ENCODE results near the gene DOCK2.

Gene DOCK2

GRCh38 chr5:169875731-169876130 is 238.7 kb downstream of the DOCK2 start:
- no peak overlapping the region for H3K27ac ChIP-seq
- TF ChIP-seq ZFX (IDR thresholded peaks at IDR 0.05), result no peak
- TF ChIP-seq CTCF (conservative IDR thresholded peaks at IDR 0.05), result no peak

- TF ChIP-seq ZFX (IDR thresholded peaks at IDR 0.05), result no peak
- TF ChIP-seq CTCF (conservative IDR thresholded peaks at IDR 0.05), result no peak
- no peak overlapping the region for H3K27ac ChIP-seq
Measured at GRCh38 chr5:169876386-169876785, 239.3 kb downstream of the DOCK2 start.

GRCh38 chr5:169880012-169880663 is 243.1 kb downstream of the DOCK2 start:
- TF ChIP-seq ZFX (IDR thresholded peaks at IDR 0.05) (no peak), CTCF (conservative IDR thresholded peaks at IDR 0.05) (no peak)
- H3K27ac ChIP-seq, result no peak overlapping the region

GRCh38 chr5:169880785-169881184 is 243.7 kb downstream of the DOCK2 start:
- TF ChIP-seq CTCF (conservative IDR thresholded peaks at IDR 0.05), result no peak
- no peak for TF ChIP-seq ZFX (IDR thresholded peaks at IDR 0.05)

GRCh38 chr5:169881702-169882303 is 244.7 kb downstream of the DOCK2 start:
- no peak overlapping the region for H3K27ac ChIP-seq
- TF ChIP-seq CTCF (conservative IDR thresholded peaks at IDR 0.05) (no peak), ZFX (IDR thresholded peaks at IDR 0.05) (no peak)

More at GRCh38 chr5:169880785-169881184, 243.7 kb downstream of the DOCK2 start:
- H3K27ac ChIP-seq, result no peak overlapping the region

- no peak overlapping the region for H3K27ac ChIP-seq
- TF ChIP-seq CTCF (conservative IDR thresholded peaks at IDR 0.05), result no peak
- no peak for TF ChIP-seq ZFX (IDR thresholded peaks at IDR 0.05)
Measured at GRCh38 chr5:169886033-169886432, 249.0 kb downstream of the DOCK2 start.

- no peak overlapping the region for H3K27ac ChIP-seq
- no peak for TF ChIP-seq CTCF (conservative IDR thresholded peaks at IDR 0.05)
- TF ChIP-seq ZFX (IDR thresholded peaks at IDR 0.05), result no peak
Measured at GRCh38 chr5:169886677-169887076, 249.6 kb downstream of the DOCK2 start.
